Activated T-helper 1 cell treated with Interleukin-2 at 50 U/mL for 16 hours (primary cell): ENCODE data around the gene PLA2G2D.
A peak's percentile ranks its signal among the peaks of the same experiment; 100 is the strongest.

Experiments
- DNase-seq: peaks from one replicate; pipeline ENCODE4 v3.0.0-alpha.2; 2020; ENCODE audit warnings: low read depth

Gene PLA2G2D, protein sequence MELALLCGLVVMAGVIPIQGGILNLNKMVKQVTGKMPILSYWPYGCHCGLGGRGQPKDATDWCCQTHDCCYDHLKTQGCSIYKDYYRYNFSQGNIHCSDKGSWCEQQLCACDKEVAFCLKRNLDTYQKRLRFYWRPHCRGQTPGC

GRCh38 chr1:20119347-20119746, at the start of gene PLA2G2D:
Gene PLA2G2D (minus strand): TSS chr1:20119536. CDS start chr1:20119498, 38 bp downstream.
- no peak for DNase-seq

DNA sequence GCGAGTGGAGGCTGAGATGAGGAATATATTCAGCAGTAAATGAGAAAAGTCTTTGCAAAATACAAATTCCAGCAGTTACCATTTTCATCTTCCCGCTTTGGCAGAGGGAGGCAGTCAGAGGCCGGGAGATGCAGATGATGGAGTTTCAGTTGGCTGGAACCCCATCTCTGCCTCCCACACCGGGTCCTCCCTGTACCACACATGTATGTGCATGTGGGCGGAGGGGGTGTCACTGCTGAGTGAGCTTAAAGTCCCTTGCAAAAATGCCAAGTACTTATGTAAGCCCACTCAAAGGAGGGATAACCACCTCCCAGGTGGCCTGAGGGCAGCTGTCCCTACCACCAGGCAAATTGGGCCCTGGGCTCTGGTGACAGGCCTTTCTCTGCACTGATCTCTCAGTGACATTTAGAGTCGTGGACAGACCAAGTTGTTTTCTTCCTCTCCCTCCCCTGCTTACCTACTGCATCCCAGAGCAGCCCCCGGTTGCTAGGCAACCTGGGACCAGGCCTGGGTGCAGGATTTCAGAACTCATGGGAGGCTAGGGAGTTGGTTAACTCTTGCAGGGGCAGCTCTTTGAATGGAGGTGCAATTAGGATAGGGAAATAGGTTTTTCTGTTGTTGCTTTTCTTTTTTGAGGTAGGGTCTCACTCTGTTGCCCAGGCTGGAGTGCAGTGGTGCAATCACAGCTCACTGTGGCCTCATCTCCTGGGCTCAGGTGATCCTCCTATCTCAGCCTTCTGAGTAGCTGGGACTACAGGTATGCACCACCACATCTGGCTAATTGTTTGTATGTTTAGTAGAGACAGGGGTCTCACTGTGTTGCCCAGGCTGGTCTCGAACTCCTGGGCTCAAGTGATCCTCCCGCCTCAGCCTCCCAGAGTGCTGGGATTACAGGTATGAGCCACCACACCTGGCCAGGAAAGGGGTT, 49.5 kb upstream of the PLA2G2D start:
- no peak for DNase-seq

DNA sequence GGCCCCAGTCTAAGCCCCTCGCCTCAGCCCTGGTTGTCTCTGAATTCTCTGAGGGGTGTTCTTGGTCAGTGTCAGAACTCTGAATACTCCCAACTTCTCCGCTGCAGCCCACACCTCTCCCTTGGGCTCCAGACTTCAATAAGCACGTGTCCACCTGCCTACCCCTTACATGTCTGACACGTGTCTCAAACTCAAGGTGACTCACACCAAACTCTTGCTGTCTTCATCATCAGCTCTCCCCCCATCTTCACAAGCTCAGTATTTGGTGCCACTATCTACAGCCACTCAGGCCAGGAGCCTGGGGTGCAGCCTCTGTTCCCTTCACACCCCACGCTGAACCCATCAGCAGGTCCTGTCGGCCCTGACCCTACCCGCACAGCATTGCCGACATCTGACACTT, 47.8 kb upstream of the PLA2G2D start:
- no peak for DNase-seq

DNA sequence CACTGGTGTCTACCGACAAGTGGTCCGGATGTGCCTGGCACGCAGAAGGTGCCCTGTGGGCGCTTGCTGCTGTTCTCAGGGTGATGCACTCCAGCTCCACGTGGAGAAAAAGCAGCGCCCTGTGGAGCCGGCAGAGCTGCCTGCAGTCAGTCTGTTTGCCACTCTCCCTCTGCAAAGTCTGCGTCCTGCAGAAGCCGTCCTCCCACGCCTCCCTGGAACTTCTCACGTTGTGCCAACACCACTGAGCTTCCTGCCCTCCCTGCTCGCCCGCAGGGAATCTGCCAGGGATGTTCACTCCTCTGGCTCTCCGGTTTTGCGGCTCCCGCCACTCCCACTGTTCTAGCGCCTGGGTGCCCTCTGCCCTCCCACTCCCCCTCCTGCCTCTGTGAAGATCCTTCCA, 46.7 kb upstream of the PLA2G2D start:
- DNase-seq = no peak

DNA sequence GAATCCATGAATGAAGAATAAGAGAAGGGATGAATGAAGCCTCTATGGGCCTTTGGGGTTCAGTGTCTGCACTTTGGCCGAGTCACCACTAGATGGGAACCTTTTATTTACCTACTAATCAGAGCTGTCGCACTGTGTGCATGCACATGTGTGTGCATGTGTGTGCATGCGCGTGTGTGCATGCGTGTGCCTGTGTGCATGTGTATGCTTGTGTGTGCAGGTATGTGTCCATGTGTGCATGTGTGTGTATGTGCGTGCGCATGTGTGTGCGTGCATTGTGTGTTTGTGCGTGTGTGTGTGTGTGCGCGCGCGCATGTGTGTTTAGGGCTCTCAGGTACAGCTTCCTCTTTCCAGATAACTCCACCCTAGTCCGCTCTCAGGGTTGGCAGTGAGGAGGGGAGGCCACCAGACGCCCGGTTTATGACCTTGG, 46.2 kb upstream of the PLA2G2D start:
- DNase-seq = no peak

- DNase-seq = no peak
Observed at GRCh38 chr1:20164694-20165202, 45.4 kb upstream of the PLA2G2D start.

DNA sequence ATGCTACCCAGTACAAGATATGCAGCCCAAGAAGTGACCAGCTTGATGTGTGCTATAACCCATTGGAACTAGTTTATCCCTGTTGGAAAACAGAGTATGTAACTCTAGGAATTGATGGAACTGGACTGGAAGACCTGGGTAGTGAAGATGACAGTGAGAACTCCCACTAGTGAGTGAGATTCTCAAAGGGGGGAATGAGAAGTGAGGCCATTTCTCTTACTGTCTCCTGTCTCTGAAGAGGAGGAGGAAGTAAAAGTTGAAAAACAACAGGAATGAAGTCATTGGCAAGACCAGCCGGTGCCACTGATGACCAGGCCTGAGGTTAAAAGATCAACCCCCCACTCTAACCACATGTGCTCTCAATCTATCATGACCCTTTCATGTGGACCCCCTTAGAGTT, 40.7 kb upstream of the PLA2G2D start:
- DNase-seq = no peak

DNA sequence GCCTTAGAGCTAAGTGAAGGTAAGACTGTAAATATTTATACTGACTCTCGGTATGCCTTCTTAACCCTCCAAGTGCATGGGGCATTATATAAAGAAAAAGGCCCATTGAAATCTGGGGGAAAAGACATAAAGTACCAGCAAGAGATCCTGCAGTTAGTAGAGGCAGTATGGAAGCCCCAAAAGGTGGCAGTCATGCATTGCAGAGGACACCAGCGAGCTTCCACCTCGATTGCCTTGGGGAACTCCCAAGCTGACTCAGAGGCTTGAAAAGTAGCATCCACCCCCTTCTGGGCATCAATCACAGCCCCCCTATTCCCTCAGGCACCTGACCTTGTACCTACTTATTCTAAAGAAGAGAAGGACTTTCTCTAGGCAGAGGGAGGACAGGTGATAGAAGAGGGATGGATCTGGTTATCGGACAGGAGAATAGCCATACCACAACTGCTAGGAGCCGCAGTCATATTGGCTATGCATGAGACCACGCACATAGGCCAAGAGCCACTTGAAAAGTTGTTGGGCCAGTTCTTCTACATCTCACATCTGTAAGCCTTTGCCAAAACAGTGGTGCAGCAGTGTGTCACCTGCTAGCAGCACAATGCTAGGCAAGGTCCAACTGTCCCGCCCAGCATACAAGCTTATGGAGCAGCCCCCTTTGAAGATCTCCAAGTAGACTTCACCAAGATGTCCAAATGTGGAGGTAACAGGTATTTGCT, 39.2 kb upstream of the PLA2G2D start:
- no peak for DNase-seq

GRCh38 chr1:20154301-20154831, 35.0 kb upstream of the PLA2G2D start:
- no peak for DNase-seq

DNA sequence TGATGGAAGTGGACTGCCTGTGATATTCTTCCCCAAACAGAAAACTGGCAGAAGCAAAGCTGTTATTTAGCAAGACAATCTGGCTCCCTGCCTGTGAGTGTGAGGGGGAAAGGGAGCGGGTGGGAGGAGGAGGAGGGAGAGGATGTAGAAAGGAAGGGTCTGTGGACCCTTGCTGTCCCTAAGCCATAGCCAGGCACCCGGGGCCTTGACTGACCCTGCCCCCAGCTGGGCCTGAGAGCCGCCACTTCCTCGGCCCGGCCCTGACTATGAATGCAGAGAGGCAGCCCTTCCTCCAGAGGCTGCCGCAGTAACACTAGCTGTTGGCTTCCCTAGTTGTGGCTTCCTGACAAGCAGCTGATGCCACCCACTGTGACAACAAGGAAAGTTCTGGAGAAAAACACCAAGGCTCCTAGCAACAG, 33.7 kb upstream of the PLA2G2D start:
- DNase-seq = no peak

DNA sequence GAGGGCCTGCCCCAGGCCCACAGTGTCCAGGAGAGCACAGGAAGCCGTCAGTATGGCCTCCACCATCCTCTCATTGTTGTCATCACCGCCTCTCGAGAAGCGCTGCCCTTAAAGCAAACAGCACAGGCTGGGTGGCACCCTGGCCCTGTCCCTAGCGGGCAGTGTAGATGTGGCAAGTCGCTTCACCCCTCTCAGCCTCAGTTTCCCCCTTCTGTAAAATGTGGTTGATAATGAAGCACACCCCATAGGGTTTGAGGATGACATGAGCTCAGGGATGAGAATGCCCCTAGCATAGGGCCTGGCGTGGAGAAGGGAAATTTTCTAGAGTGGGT, 33.2 kb upstream of the PLA2G2D start:
- no peak for DNase-seq

DNA sequence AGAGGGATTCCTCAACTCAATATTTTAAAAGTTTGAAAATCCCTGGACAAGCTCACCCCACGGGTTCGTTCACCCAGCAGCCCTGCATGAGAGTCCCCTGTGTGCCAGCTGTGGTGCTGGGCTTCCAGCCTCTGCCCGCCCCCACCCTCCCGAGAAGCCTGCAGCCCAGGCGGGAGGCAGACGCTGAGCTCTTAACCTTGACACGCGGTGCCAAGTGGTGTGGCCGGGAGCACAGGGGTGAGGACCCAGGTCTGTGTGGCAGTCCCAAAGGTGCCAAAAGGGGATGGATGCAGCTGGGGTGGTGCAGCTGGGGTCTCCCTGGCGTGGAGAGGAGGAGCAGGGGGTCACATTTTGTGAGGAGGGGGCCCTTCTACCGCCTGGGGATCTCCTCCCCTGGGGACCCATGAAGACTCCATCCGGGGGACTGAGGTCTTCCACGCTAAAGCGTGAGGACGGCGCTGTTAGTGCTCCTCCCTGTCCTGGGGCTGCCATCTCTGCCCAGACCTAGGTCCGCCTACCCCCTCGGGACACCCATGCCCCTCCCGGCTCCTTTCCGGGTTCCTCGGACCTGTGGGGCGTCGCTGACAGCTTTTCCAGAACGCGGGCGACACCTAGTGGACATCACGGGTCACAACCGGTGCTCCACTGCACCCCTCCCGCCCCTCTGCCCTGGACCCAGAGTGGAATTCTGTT, 32.7 kb upstream of the PLA2G2D start:
- peak; percentile 58 for DNase-seq

GRCh38 chr1:20150969-20151368, 31.6 kb upstream of the PLA2G2D start:
- no peak for DNase-seq

DNA sequence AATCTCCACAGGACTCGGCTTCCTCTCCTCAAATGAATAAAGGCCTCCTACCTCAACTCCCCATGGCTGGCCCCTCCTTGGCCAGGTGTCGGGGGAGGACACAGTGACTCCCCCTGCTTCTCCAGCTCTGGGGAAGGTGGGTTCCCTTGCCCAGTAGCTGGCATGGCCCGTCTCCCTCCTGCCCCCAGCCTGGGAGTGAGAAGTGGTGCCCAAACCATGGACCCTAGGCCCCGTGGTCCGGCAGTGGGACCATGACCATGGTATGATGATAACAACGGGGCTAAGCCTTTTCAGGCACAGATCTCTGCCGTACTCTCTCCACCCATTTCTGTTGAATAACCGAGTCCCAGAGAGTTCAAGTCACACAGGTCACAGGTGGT, 31.0 kb upstream of the PLA2G2D start:
- no peak for DNase-seq

- no peak for DNase-seq
Observed at GRCh38 chr1:20149601-20150325, 30.4 kb upstream of the PLA2G2D start.

DNA sequence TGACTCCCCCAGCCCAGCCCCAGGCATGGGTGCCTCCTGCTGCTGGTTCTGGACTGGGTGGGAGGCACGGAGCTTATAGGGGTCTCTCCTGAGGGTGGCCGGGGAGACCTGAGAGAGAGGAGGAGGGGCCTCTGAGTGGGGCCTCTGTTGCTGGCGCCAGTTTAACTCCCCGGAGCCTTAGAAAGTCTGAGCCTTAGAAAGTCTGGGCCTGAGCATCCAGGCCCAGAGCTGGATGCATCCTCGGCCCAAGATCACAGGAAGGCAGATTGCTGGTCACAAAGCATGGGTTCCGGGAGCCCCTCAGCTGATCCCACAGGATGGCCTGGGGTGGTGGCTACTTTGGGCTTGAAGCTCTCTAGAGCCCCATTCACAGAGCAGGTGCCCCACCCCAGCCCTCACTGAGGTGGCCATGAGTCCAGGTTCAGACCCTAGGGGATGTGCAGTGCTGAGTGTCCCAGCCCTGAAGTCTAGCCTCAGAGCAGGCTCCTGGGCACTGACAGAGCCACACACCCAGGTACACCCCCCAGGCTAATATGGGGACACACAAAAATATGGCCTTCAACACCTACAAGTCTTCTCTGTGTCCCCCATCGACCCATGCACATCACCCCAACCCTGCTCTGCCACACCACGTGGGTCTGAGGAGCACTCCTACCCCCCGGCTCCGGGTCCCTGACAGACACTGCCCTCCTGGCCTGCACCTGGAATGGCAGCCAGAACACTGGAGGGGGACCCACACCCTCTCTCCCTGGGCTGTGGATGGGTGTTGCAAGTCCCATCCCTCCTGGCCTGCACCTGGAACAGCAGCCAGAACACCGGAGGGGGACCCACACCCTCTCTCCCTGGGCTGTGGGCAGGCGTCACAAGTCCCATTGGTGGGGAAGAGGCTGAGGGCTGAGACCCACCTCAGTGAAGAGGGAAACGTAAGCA, 29.5 kb upstream of the PLA2G2D start:
- no peak for DNase-seq

GRCh38 chr1:20147846-20148570, 28.7 kb upstream of the PLA2G2D start:
- DNase-seq = no peak

GRCh38 chr1:20143734-20144565, 24.6 kb upstream of the PLA2G2D start:
- DNase-seq = no peak

GRCh38 chr1:20143318-20143717, 24.0 kb upstream of the PLA2G2D start:
- no peak for DNase-seq
